ENCODE results near the gene PRR20G.

Gene PRR20G

DNA sequence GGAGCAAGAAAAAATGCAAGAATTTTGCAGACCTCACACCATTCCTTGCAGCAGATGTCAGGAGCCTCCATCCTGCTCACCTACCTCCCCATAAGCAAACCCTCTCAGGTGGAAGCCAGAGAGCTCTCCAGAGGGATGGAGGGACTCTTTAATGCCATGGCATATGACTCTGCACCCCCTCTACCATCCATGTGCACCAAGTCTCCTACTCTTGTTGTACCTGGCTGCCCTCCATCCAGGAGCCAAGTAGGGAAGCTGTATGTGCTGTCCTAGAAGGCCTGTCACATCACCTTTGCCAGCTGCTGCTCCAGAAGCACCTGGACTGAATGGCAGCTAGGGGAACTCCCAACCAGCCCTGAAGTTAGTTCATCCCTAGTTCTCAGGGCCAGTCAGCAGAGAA is 38.5 kb upstream of the PRR20G start:
- CTCF ChIA-PET = no interaction called here
- POLR2A ChIA-PET = no interaction called here

DNA sequence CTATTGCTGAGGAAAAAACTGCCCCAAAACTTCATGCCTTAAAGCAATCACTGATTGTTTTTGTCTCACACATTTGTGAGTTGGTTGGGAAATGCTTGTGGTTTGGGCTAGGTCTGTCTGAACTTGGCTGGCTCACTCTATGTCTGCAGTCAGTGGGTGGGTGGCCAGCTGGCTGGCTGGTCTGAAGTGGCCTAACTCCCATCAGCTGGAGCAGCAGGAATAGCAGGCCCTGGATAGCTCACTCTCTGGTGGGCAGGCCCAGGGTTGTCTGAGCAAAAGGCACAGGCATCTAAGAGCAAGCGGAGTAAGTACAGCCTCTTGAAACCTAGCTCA is 37.7 kb upstream of the PRR20G start:
- POLR2A ChIA-PET = no interaction called here
- TF ChIP-seq CTCF (IDR thresholded peaks at IDR 0.05; ENCODE audit: control extremely low read depth, extremely low read depth, low read depth, missing control alignments) = no peak
- CTCF ChIA-PET = no interaction called here
- no peak for DNase-seq (ENCODE audit: extremely low spot score)

More for the DNA sequence above, 38.5 kb upstream of the PRR20G start:
- no peak for TF ChIP-seq CTCF (IDR thresholded peaks at IDR 0.05; ENCODE audit: control extremely low read depth, extremely low read depth, low read depth, missing control alignments)
- DNase-seq (ENCODE audit: extremely low spot score) = no peak

- POLR2A ChIA-PET = no interaction called here
- CTCF ChIA-PET = no interaction called here
- no peak for TF ChIP-seq CTCF (IDR thresholded peaks at IDR 0.05; ENCODE audit: control extremely low read depth, extremely low read depth, low read depth, missing control alignments)
- DNase-seq (ENCODE audit: extremely low spot score) = no peak
These were observed 37.2 kb upstream of the PRR20G start for GRCh38 chr3:127324913-127325628.

DNA sequence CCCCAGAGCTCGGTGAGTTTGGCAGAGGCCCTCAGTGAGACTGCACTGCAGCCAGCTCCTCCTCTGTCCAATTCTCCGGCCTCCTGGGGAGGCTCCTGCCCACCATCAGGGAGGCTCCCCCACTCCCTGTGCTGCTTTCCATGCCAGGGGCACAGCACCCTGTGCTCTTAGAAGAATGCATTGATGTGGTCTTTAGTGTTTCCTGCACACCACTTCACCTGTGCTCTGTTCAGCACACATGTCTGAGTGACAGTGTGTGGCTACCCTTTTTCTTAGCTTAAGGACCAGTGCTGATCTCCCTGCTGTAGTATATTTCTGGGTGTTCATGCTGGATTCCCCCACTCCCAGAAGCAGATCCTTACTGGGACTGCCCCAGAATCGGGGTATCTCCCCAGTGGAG is 36.2 kb upstream of the PRR20G start:
- ChIA-PET POLR2A (no interaction called here), CTCF (no interaction called here)
- DNase-seq (ENCODE audit: extremely low spot score) = no peak
- no peak for TF ChIP-seq CTCF (IDR thresholded peaks at IDR 0.05; ENCODE audit: control extremely low read depth, extremely low read depth, low read depth, missing control alignments)

DNA sequence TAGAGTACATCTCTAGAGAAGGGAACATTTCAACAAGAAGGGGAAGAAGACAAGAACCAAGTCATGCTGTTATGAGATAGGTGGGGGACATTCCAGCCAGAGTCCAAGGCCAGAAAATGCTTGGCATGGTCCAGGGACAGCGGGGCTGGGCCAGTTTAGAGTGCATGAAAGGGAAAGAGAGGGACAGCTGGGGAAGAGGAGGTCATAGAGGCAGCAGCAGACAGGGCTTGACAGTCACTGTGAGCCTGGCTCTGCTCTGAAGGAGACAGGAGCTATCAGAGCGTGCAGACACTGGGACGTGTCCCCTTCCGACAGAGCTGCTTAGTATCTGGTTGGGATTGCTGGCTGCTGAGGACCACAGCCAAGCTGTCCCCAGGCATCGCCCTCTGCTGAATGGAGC is 35.7 kb upstream of the PRR20G start:
- no peak for TF ChIP-seq CTCF (IDR thresholded peaks at IDR 0.05; ENCODE audit: control extremely low read depth, extremely low read depth, low read depth, missing control alignments)
- CTCF ChIA-PET = no interaction called here
- POLR2A ChIA-PET = no interaction called here
- DNase-seq (ENCODE audit: extremely low spot score) = no peak

GRCh38 chr3:127321371-127321770 is 33.5 kb upstream of the PRR20G start:
- CTCF ChIA-PET = no interaction called here
- POLR2A ChIA-PET = no interaction called here
- no peak for TF ChIP-seq CTCF (IDR thresholded peaks at IDR 0.05; ENCODE audit: control extremely low read depth, extremely low read depth, low read depth, missing control alignments)
- no peak for DNase-seq (ENCODE audit: extremely low spot score)

Data from GM10248 (cell line).